ENCODE measurements around the gene APOBEC3A.

Gene APOBEC3A

GRCh38 chr22:38921806-38922205 lies 35.6 kb upstream of the APOBEC3A start (continued):
- no peak for TF ChIP-seq POU6F1 (CRISPR knock-in tag; IDR thresholded peaks at IDR 0.05; ENCODE audit: borderline replicate concordance, low read depth)
- TF ChIP-seq ZC3H10 (CRISPR knock-in tag; IDR thresholded peaks at IDR 0.05), result no peak
- no peak for TF ChIP-seq TCF4 (CRISPR knock-in tag; IDR thresholded peaks at IDR 0.05; ENCODE audit: borderline replicate concordance)
- no peak for TF ChIP-seq OSR1 (CRISPR knock-in tag; IDR thresholded peaks at IDR 0.05)
- no peak for TF ChIP-seq ISL1 (CRISPR knock-in tag; IDR thresholded peaks at IDR 0.05)
- TF ChIP-seq ESRRG (CRISPR knock-in tag; IDR thresholded peaks at IDR 0.05), result no peak
- TF ChIP-seq, protein P1, sequence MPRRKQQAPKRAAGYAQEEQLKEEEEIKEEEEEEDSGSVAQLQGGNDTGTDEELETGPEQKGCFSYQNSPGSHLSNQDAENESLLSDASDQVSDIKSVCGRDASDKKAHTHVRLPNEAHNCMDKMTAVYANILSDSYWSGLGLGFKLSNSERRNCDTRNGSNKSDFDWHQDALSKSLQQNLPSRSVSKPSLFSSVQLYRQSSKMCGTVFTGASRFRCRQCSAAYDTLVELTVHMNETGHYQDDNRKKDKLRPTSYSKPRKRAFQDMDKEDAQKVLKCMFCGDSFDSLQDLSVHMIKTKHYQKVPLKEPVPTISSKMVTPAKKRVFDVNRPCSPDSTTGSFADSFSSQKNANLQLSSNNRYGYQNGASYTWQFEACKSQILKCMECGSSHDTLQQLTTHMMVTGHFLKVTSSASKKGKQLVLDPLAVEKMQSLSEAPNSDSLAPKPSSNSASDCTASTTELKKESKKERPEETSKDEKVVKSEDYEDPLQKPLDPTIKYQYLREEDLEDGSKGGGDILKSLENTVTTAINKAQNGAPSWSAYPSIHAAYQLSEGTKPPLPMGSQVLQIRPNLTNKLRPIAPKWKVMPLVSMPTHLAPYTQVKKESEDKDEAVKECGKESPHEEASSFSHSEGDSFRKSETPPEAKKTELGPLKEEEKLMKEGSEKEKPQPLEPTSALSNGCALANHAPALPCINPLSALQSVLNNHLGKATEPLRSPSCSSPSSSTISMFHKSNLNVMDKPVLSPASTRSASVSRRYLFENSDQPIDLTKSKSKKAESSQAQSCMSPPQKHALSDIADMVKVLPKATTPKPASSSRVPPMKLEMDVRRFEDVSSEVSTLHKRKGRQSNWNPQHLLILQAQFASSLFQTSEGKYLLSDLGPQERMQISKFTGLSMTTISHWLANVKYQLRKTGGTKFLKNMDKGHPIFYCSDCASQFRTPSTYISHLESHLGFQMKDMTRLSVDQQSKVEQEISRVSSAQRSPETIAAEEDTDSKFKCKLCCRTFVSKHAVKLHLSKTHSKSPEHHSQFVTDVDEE (CRISPR knock-in tag; IDR thresholded peaks at IDR 0.05), result no peak
- TF ChIP-seq SNAI2 (CRISPR knock-in tag; IDR thresholded peaks at IDR 0.05), result no peak

DNA sequence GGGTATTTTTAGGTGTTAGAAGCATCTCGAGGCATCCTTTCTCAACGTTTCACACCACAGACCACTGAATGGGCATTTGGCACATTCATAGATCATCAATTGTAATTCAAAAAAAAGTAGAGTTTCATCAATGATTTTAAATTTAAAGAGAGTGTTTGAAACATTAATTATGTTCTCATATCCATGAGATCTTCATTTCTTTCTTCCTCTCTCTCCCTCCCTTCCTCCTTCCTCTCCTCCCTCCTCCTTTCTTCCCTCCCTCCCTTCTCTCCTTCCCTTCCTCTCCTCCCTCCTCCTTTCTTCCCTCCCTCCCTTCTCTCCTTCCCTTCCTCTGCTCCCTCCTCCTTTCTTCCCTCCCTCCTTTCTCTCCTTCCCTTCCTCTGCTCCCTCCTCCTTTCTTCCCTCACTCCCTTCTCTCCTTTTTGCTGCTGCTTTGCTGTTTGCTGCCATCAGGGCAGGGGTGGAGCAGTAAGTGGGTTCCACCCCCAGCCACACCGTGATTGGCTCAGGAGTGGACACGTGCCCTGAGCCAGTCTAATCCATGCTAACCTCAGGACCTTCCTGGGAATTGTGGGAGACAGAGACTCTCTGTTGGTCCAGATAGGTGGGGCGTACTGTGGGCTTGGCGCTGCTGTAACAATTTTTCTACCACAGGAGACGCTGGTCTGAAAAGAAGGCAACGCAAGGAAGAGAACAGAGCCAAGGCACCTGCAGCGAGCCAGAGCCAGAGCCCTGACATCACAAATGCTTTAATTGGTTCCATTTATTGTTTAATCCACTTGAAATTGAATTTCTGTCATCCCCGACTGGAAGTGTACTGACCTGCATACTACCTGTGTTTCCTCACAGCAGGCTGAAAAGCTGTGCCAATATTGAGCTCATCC lies 33.7 kb upstream of the APOBEC3A start:
- ATAC-seq, result peak; percentile 86
- TF ChIP-seq TOX (CRISPR knock-in tag; IDR thresholded peaks at IDR 0.05; ENCODE audit: borderline replicate concordance) (no peak), PPARA (CRISPR knock-in tag; IDR thresholded peaks at IDR 0.05; ENCODE audit: borderline replicate concordance) (no peak), POU6F1 (CRISPR knock-in tag; IDR thresholded peaks at IDR 0.05; ENCODE audit: borderline replicate concordance, low read depth) (no peak), GLIS3 (CRISPR knock-in tag; IDR thresholded peaks at IDR 0.05) (no peak), CSDC2 (CRISPR knock-in tag; IDR thresholded peaks at IDR 0.05) (no peak), OSR1 (CRISPR knock-in tag; IDR thresholded peaks at IDR 0.05) (no peak), ISL1 (CRISPR knock-in tag; IDR thresholded peaks at IDR 0.05) (no peak), ESRRG (CRISPR knock-in tag; IDR thresholded peaks at IDR 0.05) (no peak), ZFP30 (CRISPR knock-in tag; IDR thresholded peaks at IDR 0.05) (no peak), CSRNP3 (CRISPR knock-in tag; IDR thresholded peaks at IDR 0.05) (no peak), PATZ1 (CRISPR knock-in tag; IDR thresholded peaks at IDR 0.05; ENCODE audit: borderline replicate concordance) (no peak), ZC3H10 (CRISPR knock-in tag; IDR thresholded peaks at IDR 0.05) (no peak)
- TF ChIP-seq, protein P1 (CRISPR knock-in tag; IDR thresholded peaks at IDR 0.05), result no peak

Data from SK-N-SH treated with all-trans-retinoic acid at 6 μM for 48 hours (cell line).